ENCODE data around the gene ERMAP.

The ERMAP gene

DNA sequence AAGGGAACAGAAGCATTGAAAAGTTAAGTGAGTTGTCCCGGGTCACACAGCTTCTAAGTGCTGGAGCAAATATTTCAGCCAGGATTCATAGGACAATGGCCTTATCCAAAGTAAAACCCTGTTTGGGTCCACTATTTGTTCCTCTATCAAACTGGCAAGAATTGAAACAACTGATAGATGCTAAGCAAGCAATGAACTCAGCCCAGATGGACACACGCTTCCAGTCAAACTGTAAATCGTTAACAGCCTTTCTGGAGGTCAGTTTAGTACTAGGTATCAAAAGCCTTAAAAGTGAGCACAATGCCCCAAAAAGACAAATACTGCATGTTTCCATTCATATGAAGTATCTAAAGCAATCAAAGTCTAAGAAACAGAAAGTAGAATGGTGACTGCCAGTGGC, 1.1 kb downstream of the ERMAP start:
- TF ChIP-seq, protein P1, sequence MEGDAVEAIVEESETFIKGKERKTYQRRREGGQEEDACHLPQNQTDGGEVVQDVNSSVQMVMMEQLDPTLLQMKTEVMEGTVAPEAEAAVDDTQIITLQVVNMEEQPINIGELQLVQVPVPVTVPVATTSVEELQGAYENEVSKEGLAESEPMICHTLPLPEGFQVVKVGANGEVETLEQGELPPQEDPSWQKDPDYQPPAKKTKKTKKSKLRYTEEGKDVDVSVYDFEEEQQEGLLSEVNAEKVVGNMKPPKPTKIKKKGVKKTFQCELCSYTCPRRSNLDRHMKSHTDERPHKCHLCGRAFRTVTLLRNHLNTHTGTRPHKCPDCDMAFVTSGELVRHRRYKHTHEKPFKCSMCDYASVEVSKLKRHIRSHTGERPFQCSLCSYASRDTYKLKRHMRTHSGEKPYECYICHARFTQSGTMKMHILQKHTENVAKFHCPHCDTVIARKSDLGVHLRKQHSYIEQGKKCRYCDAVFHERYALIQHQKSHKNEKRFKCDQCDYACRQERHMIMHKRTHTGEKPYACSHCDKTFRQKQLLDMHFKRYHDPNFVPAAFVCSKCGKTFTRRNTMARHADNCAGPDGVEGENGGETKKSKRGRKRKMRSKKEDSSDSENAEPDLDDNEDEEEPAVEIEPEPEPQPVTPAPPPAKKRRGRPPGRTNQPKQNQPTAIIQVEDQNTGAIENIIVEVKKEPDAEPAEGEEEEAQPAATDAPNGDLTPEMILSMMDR (IDR thresholded peaks at IDR 0.05; ENCODE audit: borderline replicate concordance, control extremely low read depth, extremely low read depth, insufficient read depth, missing control alignments): no peak
- DNase-seq (ENCODE audit: low spot score): no peak
- in situ Hi-C loops (cut with MboI; ENCODE audit: low sequenced_read_pairs, unreplicated experiment): no loop called here

DNA sequence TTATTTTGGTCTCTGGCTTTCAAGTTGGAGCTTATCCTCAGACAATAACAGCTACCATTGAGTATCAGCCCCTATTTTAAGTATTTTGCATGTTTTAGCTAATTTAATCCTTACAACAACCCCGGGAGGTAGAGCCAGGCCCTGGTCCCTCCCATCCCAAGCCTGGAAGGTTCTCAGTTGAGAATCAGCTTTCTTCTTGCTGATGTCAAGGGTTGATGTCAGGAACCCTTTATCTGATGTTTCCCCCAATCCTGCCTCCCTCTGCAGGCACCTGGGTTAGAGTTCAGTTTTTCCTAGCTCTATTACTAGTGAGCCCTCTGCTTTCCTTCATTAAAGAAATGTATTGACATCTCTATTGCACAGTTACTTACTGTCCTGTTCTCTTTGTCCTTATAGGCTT, 3.9 kb downstream of the ERMAP start:
- in situ Hi-C loops (cut with MboI; ENCODE audit: low sequenced_read_pairs, unreplicated experiment): no loop called here
- no peak for DNase-seq (ENCODE audit: low spot score)
- TF ChIP-seq, protein P1 (IDR thresholded peaks at IDR 0.05; ENCODE audit: borderline replicate concordance, control extremely low read depth, extremely low read depth, insufficient read depth, missing control alignments): no peak

DNA sequence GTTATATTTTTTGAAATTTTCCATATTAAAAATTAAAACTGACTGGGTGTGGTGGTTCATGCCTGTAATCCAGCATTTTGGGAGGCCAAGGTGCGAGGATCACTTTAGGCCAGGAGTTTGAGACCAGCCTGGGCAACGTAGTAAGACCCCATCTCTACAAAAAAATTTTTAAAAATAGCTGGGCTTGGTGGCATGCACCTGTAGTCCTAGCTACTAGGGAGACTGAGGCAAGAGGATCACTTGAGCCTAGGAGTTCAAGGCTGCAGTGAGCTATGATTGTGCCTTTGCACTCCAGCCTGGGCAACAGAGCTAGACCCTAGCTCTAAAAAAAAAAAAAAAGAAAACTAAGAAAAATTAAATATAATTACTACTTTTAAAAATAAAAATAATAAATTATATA, 4.8 kb downstream of the ERMAP start:
- in situ Hi-C loops (cut with MboI; ENCODE audit: low sequenced_read_pairs, unreplicated experiment): no loop called here
- TF ChIP-seq, protein P1 (IDR thresholded peaks at IDR 0.05; ENCODE audit: borderline replicate concordance, control extremely low read depth, extremely low read depth, insufficient read depth, missing control alignments): no peak
- DNase-seq (ENCODE audit: low spot score): no peak

DNA sequence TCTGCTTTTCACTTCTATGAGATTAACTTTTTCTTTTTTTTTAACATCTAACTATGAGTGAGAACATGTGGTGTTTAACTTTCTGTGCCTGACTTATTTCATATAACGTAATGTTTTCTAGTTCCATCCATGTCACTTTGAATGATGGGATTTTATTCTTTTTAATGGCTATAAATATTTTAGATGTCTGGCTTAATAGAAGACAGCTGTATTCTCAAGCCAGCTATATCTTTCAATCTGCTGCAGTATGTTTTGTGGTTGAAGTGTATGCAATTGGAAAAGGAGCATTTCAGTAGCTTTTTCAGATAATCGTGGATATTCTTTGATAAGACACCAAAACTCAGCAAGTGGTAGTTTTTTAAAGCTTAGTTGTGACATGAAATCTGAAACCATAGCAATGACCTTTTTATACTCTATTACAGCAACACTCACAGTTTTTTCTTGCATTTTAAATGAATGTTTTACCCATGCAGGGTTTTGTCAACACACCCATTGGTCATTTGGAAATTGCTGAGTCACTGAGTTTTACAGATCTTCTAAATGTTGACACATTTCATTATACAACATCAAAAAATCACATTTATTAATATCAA, 6.0 kb downstream of the ERMAP start:
- TF ChIP-seq, protein P1 (IDR thresholded peaks at IDR 0.05; ENCODE audit: borderline replicate concordance, control extremely low read depth, extremely low read depth, insufficient read depth, missing control alignments): no peak
- in situ Hi-C loops (cut with MboI; ENCODE audit: low sequenced_read_pairs, unreplicated experiment): no loop called here
- no peak for DNase-seq (ENCODE audit: low spot score)

DNA sequence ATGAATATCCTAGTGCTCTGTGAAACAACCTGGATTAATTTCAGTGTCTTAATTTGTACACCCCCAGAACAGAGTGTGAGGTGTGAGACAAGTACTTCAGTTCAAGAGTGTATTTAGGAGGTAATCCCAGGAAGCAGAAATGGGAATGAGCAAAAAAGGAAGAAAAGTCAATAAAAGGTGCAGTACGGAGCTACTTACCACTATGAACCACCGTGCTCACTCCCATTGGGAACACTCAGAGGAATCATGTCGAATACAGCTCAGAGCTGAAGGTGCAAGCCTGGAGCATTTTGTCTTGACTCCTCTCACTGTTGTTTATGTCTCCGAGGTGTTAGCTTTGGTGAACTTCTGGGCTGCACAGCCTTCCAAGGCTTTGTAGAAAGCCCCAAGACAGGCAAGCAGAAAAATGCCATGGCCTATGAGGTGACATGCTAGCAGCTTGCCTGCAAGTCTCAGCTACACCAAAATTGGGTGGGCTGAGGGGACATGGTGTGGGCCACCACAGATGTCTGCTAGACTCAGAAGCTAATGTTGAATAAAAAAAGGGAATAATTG, 7.6 kb downstream of the ERMAP start:
- in situ Hi-C loops (cut with MboI; ENCODE audit: low sequenced_read_pairs, unreplicated experiment): no loop called here
- TF ChIP-seq, protein P1 (IDR thresholded peaks at IDR 0.05; ENCODE audit: borderline replicate concordance, control extremely low read depth, extremely low read depth, insufficient read depth, missing control alignments): no peak
- no peak for DNase-seq (ENCODE audit: low spot score)

DNA sequence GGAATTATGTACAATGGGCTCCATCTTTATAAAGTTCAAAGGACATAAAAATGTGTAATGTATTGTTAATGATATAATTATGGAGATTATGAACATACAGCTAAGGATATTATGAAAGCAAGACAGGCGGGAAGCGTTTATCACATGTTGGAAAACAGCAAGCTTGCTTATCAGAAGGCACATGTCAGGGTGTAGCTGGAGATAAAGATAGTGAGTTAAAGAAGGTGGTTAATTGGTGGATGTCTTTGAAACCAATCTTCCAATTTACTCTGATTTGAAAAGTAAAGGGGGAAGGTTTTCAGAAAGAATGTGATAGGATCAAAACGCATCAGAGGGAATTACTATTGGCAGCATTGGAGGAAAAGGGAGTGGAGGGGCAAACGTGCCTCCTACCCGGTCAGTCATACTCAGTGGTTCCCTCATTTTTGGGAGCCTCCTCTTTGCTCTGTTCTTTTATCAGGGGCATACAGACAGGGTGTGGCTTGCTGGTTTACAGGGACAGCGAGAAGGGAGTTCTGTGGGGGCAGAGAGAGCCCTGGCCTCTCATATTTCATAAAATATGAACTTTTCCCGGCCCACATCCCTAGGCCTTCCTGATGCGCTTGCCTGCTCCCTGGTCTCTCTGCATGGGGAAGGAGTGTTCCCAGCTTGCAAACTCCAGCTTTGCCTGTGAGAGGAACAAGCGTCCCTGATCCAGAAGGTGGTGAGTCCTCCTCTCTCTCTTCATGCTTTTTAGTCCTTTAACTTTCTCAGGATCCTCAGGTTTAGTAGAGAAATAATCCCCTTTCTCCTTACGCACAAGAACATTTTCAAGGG, 8.3 kb downstream of the ERMAP start:
- DNase-seq (ENCODE audit: low spot score): no peak
- in situ Hi-C loops (cut with MboI; ENCODE audit: low sequenced_read_pairs, unreplicated experiment): no loop called here
- TF ChIP-seq, protein P1 (IDR thresholded peaks at IDR 0.05; ENCODE audit: borderline replicate concordance, control extremely low read depth, extremely low read depth, insufficient read depth, missing control alignments): no peak
